Neural cell (in vitro differentiated cells): ENCODE measurements around the gene SLAMF1. TPM values are rescaled to one million over a fixed set of nuclear protein-coding genes. Genes with fewer than 3 reads are reported as not detected.
"Not testable (repeated sequence)": the region's sequence is repeated elsewhere in the genome, so short reads cannot be mapped to it uniquely, and the experiment has no call there.

Experiments used
- H2AFZ ChIP-seq: fragments of 200-600, 300-800 bp; sonication (generic), shearing (Covaris generic); 2 replicates; pipeline ENCODE4 v1.6.0; 2014; ENCODE audit warnings: low read depth, mild to moderate bottlenecking, antibody characterized with exemption, low read length, moderate library complexity
- H3F3A ChIP-seq: fragments of 200-600 bp; shearing (Covaris generic); 2 replicates; pipeline ENCODE4 v1.6.1; 2016; ENCODE audit warnings: mild to moderate bottlenecking, moderate library complexity, mixed read lengths, antibody characterized with exemption, low read length; ENCODE audit not compliant: insufficient read depth, poor library complexity, severe bottlenecking
- H3K27ac ChIP-seq: fragments of 200-600, 300-800 bp; sonication (generic), shearing (Covaris generic); 2 replicates; pipeline ENCODE4 v1.5.1; 2014; ENCODE audit warnings: mild to moderate bottlenecking, low read length, moderate library complexity
- H3K27me3 ChIP-seq: fragments of 300-800, 200-600 bp; sonication (generic), shearing (Covaris generic); 2 replicates; pipeline ENCODE4 v1.6.0; 2014; ENCODE audit warnings: mild to moderate bottlenecking, low read depth, low read length, moderate library complexity; ENCODE audit not compliant: insufficient read depth
- H3K36me3 ChIP-seq: fragments of 300-800, 200-600 bp; sonication (generic), shearing (Covaris generic); 2 replicates; pipeline ENCODE4 v1.5.1; 2014; ENCODE audit warnings: mild to moderate bottlenecking, antibody characterized with exemption, low read length, moderate library complexity; ENCODE audit not compliant: insufficient read depth
- H3K4me2 ChIP-seq: fragments of 300-800, 200-600 bp; sonication (generic), shearing (Covaris generic); 2 replicates; pipeline ENCODE4 v1.6.0; 2014; ENCODE audit warnings: mild to moderate bottlenecking, low read length
- H3K4me3 ChIP-seq: fragments of 300-800, 200-600 bp; sonication (generic), shearing (Covaris generic); 2 replicates; pipeline ENCODE4 v1.5.1; 2014; ENCODE audit warnings: mild to moderate bottlenecking, low read length, moderate library complexity
- H3K79me2 ChIP-seq: fragments of 200-600 bp; shearing (Covaris generic); replicated peaks from 2 replicates; pipeline ENCODE4 v1.6.0; 2014; ENCODE audit warnings: mild to moderate bottlenecking, low read length, moderate library complexity; ENCODE audit not compliant: insufficient read depth
- H3K9ac ChIP-seq: fragments of 300-800, 200-600 bp; sonication (generic), shearing (Covaris generic); 2 replicates; pipeline ENCODE4 v1.6.1; 2016; ENCODE audit warnings: mild to moderate bottlenecking, low read length, mixed read lengths
- H3K9me2 ChIP-seq: fragments of 200-600 bp; shearing (Covaris generic); 2 replicates; pipeline ENCODE4 v1.6.1; 2016; ENCODE audit warnings: mild to moderate bottlenecking, low read length, mixed read lengths; ENCODE audit not compliant: insufficient read depth
- H3K9me3 ChIP-seq: fragments of 200-600, 300-800 bp; sonication (generic), shearing (Covaris generic); 2 replicates; pipeline ENCODE4 v1.6.1; 2016; ENCODE audit warnings: mild to moderate bottlenecking, mixed run types, low read length, moderate library complexity, mixed read lengths
- H4K20me1 ChIP-seq: fragments of 200-600 bp; shearing (Covaris generic); 2 replicates; pipeline ENCODE4 v1.6.1; 2016; ENCODE audit warnings: mild to moderate bottlenecking, mixed run types; ENCODE audit not compliant: insufficient read depth
- EZH2 ChIP-seq: fragments of 200-600, 300-800 bp; shearing (Covaris generic), sonication (generic); IDR thresholded peaks from 2 replicates; pipeline ENCODE4 v1.6.1; 2014; ENCODE audit warnings: antibody characterized with exemption, low read length, borderline replicate concordance, mild to moderate bottlenecking; ENCODE audit not compliant: insufficient read depth, poor library complexity, severe bottlenecking
- MXI1 ChIP-seq: fragments of 450-650 bp; conservative IDR thresholded peaks from 2 replicates; pipeline ENCODE4 v1.6.1; 2014; ENCODE audit warnings: antibody characterized with exemption, mild to moderate bottlenecking; ENCODE audit not compliant: poor library complexity, severe bottlenecking
- RAD21 ChIP-seq: fragments of 450-650 bp; conservative IDR thresholded peaks from 2 replicates; pipeline ENCODE4 v1.6.1; 2014; ENCODE audit warnings: antibody characterized with exemption, mild to moderate bottlenecking, moderate library complexity
- REST ChIP-seq: IDR thresholded peaks from 2 replicates; pipeline ENCODE4 v1.6.1; 2012; ENCODE audit warnings: borderline replicate concordance
- SMC3 ChIP-seq: fragments of 450-650 bp; conservative IDR thresholded peaks from 2 replicates; pipeline ENCODE4 v1.6.1; 2014; ENCODE audit warnings: antibody characterized with exemption, mild to moderate bottlenecking, moderate library complexity; ENCODE audit not compliant: poor library complexity
- polyA plus RNA-seq: library from polyadenylated mRNA; depleted of rRNA; stranded (reverse); fragments of >200 nt; gene quantifications from 2 replicates; pipeline ENCODE4 v1.2.3, GENCODE V29; 2014

SLAMF1 gene
- polyA plus RNA-seq, 1 donor from 2014 or later, result not detected

DNA sequence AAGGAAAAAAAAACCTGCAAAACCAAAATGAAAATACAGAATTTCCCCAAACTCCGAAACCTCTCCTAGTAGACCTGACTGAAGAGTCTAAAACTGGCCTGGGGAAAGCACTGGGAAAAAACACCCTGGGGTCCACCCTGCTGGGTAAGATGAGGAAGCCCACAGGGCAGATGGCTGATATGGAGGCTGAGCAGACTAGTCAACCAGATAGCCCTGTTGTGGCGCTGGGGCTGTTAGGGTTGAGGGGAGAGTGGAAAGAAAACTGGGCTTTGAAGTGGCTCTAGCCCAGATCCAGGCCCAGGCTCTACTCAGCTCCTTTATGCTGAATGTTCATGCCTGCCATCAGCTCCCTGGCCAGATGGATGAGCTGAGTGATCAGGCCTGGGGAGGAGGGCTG is 6.8 kb upstream of the SLAMF1 start:
- H2AFZ ChIP-seq, result no peak overlapping the region
- no peak for TF ChIP-seq MXI1
- TF ChIP-seq RAD21, result no peak
- TF ChIP-seq SMC3, result no peak
- TF ChIP-seq REST, result no peak
- H3K9ac ChIP-seq, result no peak overlapping the region
- no peak overlapping the region for H3K4me3 ChIP-seq
- H3K27me3 ChIP-seq, result no peaks in the 10 kb centered on the region
- H4K20me1 ChIP-seq, result no peaks in the 10 kb centered on the region
- no peaks in the 10 kb centered on the region for H3K9me2 ChIP-seq
- H3K4me2 ChIP-seq, result no peak overlapping the region
- no peaks in the 10 kb centered on the region for H3K79me2 ChIP-seq
- no peak overlapping the region for H3K27ac ChIP-seq
- no peaks in the 10 kb centered on the region for H3K36me3 ChIP-seq
- H3K9me3 ChIP-seq, result no peaks in the 10 kb centered on the region
- H3F3A ChIP-seq, result no peaks in the 10 kb centered on the region

DNA sequence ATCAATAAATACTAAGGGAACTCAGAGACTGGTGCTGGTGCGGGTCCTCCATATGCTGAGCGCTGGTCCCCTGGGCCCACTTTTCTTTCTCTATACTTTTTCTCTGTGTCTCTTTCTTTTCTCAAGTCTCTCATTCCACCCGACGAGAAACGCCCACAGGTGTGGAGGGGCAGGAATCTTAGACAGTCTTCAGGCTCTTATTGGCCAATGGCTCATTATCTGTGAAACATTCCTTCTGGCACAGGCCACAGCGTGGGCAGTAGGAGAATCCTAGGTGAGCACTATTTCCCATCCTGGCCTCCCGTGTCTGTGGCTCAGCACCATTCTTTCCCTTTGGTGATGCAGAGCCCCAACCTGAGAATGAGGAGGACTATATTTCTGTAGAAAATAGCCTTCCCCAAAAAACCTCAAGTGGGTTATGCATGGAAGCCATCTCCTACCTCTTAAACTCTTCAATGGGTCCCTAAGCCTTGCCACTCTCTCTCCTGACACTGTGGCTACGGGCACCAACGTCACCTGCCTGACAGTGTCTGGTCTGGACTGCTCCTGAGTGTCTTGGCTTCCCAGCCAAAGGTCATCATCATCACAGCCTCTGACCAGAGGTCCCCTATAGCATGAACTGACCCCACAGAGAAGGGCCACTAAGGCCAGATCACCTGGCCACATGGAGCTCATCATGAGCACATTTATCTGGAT is 6.2 kb upstream of the SLAMF1 start:
- Histone ChIP-seq H3K4me2 (no peak overlapping the region), H3K79me2 (no peaks in the 10 kb centered on the region), H3K9ac (no peak overlapping the region), H3K4me3 (no peak overlapping the region), H2AFZ (no peak overlapping the region), H3K27ac (no peak overlapping the region), H3K36me3 (no peaks in the 10 kb centered on the region), H3K27me3 (no peaks in the 10 kb centered on the region), H3F3A (no peaks in the 10 kb centered on the region), H3K9me3 (no peaks in the 10 kb centered on the region), H3K9me2 (no peaks in the 10 kb centered on the region), H4K20me1 (no peaks in the 10 kb centered on the region)
- TF ChIP-seq REST, result no peak
- no peak for TF ChIP-seq MXI1
- no peak for TF ChIP-seq EZH2
- no peak for TF ChIP-seq SMC3

GRCh38 chr1:160652065-160652641 is 5.3 kb upstream of the SLAMF1 start:
- H3K4me2 ChIP-seq, result not testable (repeated sequence)

More at GRCh38 chr1:160652065-160652641, 5.3 kb upstream of the SLAMF1 start:
- not testable (repeated sequence) for H3K27ac ChIP-seq, H3K9me3 ChIP-seq, H3K9ac ChIP-seq, H3K4me3 ChIP-seq, H3K27me3 ChIP-seq, H4K20me1 ChIP-seq, H2AFZ ChIP-seq, H3F3A ChIP-seq, H3K79me2 ChIP-seq, H3K9me2 ChIP-seq, H3K36me3 ChIP-seq
